ENCODE results near the gene ZBED5. TPM values are rescaled to one million over a fixed set of nuclear protein-coding genes. Genes with fewer than 3 reads are reported as not detected.
"Not testable (repeated sequence)": the region's sequence is repeated elsewhere in the genome, so short reads cannot be mapped to it uniquely, and the experiment has no call there.

The ZBED5 gene
- total RNA-seq, 1 experiment from 2014 or later, result 21.5 TPM

GRCh38 chr11:10844356-10844755 is 13.5 kb downstream of the ZBED5 start:
- Histone ChIP-seq H3K27ac (no peak overlapping the region), H3K79me2 (ENCODE audit: low read depth) (no peaks in the 10 kb centered on the region), H3K9me3 (ENCODE audit: insufficient read depth, low read depth) (no peaks in the 10 kb centered on the region), H3K36me3 (ENCODE audit: low read depth) (no peaks in the 10 kb centered on the region), H4K20me1 (ENCODE audit: insufficient read depth) (no peaks in the 10 kb centered on the region), H2AFZ (no peak overlapping the region), H3K4me1 (replicated peaks; ENCODE audit: insufficient read depth) (peaks cover 21% of the 10 kb centered on the region), H3K27me3 (ENCODE audit: insufficient read depth, low read depth) (no peaks in the 10 kb centered on the region), H3F3A (ENCODE audit: insufficient read depth, low read depth) (peaks cover 18% of the 10 kb centered on the region), H3K9me2 (ENCODE audit: insufficient read depth) (no peaks in the 10 kb centered on the region), H3K4me2 (no peak overlapping the region), H3K4me3 (no peak overlapping the region)
- intact Hi-C loops (cut with micrococcal nuclease; ENCODE audit: unreplicated experiment), result loop anchor here (5.0 kb wide), 1 partner anchor 37 kb away; the partner anchor contains the start of gene EIF4G2
- BruUV-seq (replicated peaks), result no TSS peak
- no peak for DNase-seq
- no peak for TF ChIP-seq EZH2 (IDR thresholded peaks at IDR 0.05; ENCODE audit: low read depth)
- no peak for TF ChIP-seq CTCF (conservative IDR thresholded peaks at IDR 0.05)
- CTCF ChIA-PET, result no interaction called here
- POLR2A ChIA-PET (ENCODE audit: unreplicated experiment), result no interaction called here

- TF ChIP-seq EZH2 (IDR thresholded peaks at IDR 0.05; ENCODE audit: low read depth), result no peak
- TF ChIP-seq CTCF (conservative IDR thresholded peaks at IDR 0.05), result no peak
- POLR2A ChIA-PET (ENCODE audit: unreplicated experiment), result interaction anchor here (0.6 kb wide), 1 partner anchor 18 kb away, joined by 4 read pairs; no protein-coding TSS in a partner anchor
- intact Hi-C loops (cut with micrococcal nuclease; ENCODE audit: unreplicated experiment), result no loop called here
These were observed 19.0 kb downstream of the ZBED5 start for GRCh38 chr11:10838881-10839280.

GRCh38 chr11:10838083-10838482 is 19.8 kb downstream of the ZBED5 start:
- Histone ChIP-seq H3K27me3 (ENCODE audit: insufficient read depth, low read depth) (no peaks in the 10 kb centered on the region), H3F3A (ENCODE audit: insufficient read depth, low read depth) (peaks cover 9% of the 10 kb centered on the region), H3K27ac (no peak overlapping the region), H2AFZ (no peak overlapping the region), H3K9me2 (ENCODE audit: insufficient read depth) (no peaks in the 10 kb centered on the region), H3K4me1 (replicated peaks; ENCODE audit: insufficient read depth) (peaks cover 14% of the 10 kb centered on the region), H3K4me3 (no peak overlapping the region), H3K36me3 (ENCODE audit: low read depth) (no peaks in the 10 kb centered on the region), H3K4me2 (no peak overlapping the region), H4K20me1 (ENCODE audit: insufficient read depth) (no peaks in the 10 kb centered on the region), H3K79me2 (ENCODE audit: low read depth) (no peaks in the 10 kb centered on the region), H3K9me3 (ENCODE audit: insufficient read depth, low read depth) (no peaks in the 10 kb centered on the region)
- ChIA-PET POLR2A (ENCODE audit: unreplicated experiment) (no interaction called here), CTCF (no interaction called here)
- TF ChIP-seq EZH2 (IDR thresholded peaks at IDR 0.05; ENCODE audit: low read depth), result no peak
- no peak for TF ChIP-seq CTCF (conservative IDR thresholded peaks at IDR 0.05)
- intact Hi-C loops (cut with micrococcal nuclease; ENCODE audit: unreplicated experiment), result no loop called here
- BruUV-seq (replicated peaks), result no TSS peak
- no peak for DNase-seq

More at GRCh38 chr11:10838881-10839280, 19.0 kb downstream of the ZBED5 start:
- BruUV-seq (replicated peaks), result no TSS peak
- Histone ChIP-seq H3K4me2 (no peak overlapping the region), H3K27me3 (ENCODE audit: insufficient read depth, low read depth) (no peaks in the 10 kb centered on the region), H2AFZ (no peak overlapping the region), H3K9me3 (ENCODE audit: insufficient read depth, low read depth) (no peaks in the 10 kb centered on the region), H3K27ac (no peak overlapping the region), H3K4me1 (replicated peaks; ENCODE audit: insufficient read depth) (peaks cover 21% of the 10 kb centered on the region), H3K9me2 (ENCODE audit: insufficient read depth) (no peaks in the 10 kb centered on the region), H4K20me1 (ENCODE audit: insufficient read depth) (no peaks in the 10 kb centered on the region), H3K79me2 (ENCODE audit: low read depth) (no peaks in the 10 kb centered on the region), H3F3A (ENCODE audit: insufficient read depth, low read depth) (peaks cover 17% of the 10 kb centered on the region), H3K4me3 (no peak overlapping the region), H3K36me3 (ENCODE audit: low read depth) (no peaks in the 10 kb centered on the region)
- CTCF ChIA-PET, result interaction anchor here (0.5 kb wide), 1 partner anchor 1075 kb away, joined by 4 read pairs; no protein-coding TSS in a partner anchor
- no peak for DNase-seq

GRCh38 chr11:10836884-10837283 is 21.0 kb downstream of the ZBED5 start:
- BruUV-seq (replicated peaks); H3K4me3 ChIP-seq; DNase-seq; POLR2A ChIA-PET (ENCODE audit: unreplicated experiment); H3K4me2 ChIP-seq; H3K36me3 ChIP-seq (ENCODE audit: low read depth); H3K4me1 ChIP-seq (replicated peaks; ENCODE audit: insufficient read depth); H3K27me3 ChIP-seq (ENCODE audit: insufficient read depth, low read depth); CTCF ChIA-PET; H3K9me3 ChIP-seq (ENCODE audit: insufficient read depth, low read depth); H2AFZ ChIP-seq; H4K20me1 ChIP-seq (ENCODE audit: insufficient read depth); H3K27ac ChIP-seq; intact Hi-C loops (cut with micrococcal nuclease; ENCODE audit: unreplicated experiment); H3K79me2 ChIP-seq (ENCODE audit: low read depth); H3F3A ChIP-seq (ENCODE audit: insufficient read depth, low read depth); H3K9me2 ChIP-seq (ENCODE audit: insufficient read depth): not testable (repeated sequence)

Data from PC-9 (cell line).